ENCODE data around the gene EML4. TPM values are rescaled to one million over a fixed set of nuclear protein-coding genes. Genes with fewer than 3 reads are reported as not detected.

The EML4 gene
- total RNA-seq, 1 experiment from 2014 or later: 107 TPM

DNA sequence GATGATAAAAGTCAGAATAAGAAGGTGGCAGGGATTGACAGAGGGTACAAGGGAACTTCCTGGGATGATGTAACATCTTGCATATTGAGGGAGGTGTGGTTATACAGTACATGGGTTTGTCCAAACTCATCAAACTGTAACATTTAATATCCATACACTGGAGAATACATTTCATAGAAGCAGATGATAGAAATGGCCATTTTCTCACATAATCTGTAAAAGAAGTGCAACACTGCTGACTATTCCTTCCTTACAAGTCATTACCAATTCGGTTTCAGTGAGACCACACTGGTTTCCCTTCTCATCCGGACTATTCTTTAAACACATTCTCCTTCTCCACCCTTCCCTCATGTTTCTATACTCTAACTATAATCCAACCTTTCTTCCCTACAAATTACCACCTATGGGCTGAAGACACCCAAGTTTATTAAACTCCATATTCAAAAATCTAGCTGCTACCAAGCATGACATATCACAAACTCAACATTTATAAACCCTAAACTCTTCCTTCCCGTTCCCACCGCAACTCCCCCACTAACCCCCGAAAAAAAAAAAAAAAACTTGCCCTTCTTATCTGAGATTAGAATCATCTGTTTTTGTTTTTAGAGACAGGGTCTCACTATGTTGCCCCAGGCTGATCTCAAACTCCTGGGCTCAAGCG, 190.3 kb downstream of the EML4 start:
- Histone ChIP-seq H3K4me3 (ENCODE audit: low read depth in 2 of 2, low read length in 2 of 2) (peak overlapping the region; percentile 94 to 97), H3K4me1 (ENCODE audit: control insufficient read depth, insufficient read depth, low read length) (peaks cover 7% of the 10 kb centered on the region; the same call in 1 of the 2 replicates), H3K27ac (ENCODE audit: low read length) (peak overlapping the region; percentile 88), H3K9me3 (ENCODE audit: control insufficient read depth, insufficient read depth, low read depth, low read length) (no peaks in the 10 kb centered on the region), H3K27me3 (ENCODE audit: control insufficient read depth, insufficient read depth, low read length) (no peaks in the 10 kb centered on the region), H3K36me3 (ENCODE audit: control insufficient read depth, insufficient read depth, low read length) (peaks cover 6% of the 10 kb centered on the region; the same call in 1 of the 2 replicates)
- intact Hi-C loops (cut with micrococcal nuclease; ENCODE audit: unreplicated experiment): no loop called here
- BruUV-seq (replicated peaks): no TSS peak
- in situ Hi-C loops (cut with HindIII; ENCODE audit: low pct_unique_long_range_greater_than_20kb, low sequenced_read_pairs): no loop called here
- ChIA-PET CTCF (no interaction called here), POLR2A (no interaction called here)
- TF ChIP-seq, protein P1, sequence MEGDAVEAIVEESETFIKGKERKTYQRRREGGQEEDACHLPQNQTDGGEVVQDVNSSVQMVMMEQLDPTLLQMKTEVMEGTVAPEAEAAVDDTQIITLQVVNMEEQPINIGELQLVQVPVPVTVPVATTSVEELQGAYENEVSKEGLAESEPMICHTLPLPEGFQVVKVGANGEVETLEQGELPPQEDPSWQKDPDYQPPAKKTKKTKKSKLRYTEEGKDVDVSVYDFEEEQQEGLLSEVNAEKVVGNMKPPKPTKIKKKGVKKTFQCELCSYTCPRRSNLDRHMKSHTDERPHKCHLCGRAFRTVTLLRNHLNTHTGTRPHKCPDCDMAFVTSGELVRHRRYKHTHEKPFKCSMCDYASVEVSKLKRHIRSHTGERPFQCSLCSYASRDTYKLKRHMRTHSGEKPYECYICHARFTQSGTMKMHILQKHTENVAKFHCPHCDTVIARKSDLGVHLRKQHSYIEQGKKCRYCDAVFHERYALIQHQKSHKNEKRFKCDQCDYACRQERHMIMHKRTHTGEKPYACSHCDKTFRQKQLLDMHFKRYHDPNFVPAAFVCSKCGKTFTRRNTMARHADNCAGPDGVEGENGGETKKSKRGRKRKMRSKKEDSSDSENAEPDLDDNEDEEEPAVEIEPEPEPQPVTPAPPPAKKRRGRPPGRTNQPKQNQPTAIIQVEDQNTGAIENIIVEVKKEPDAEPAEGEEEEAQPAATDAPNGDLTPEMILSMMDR (IDR thresholded peaks at IDR 0.05): no peak
- no peak for TF ChIP-seq TCF7L2 (IDR thresholded peaks at IDR 0.05; ENCODE audit: low read depth, low read length)
- no peak for TF ChIP-seq POLR2AphosphoS5 (IDR thresholded peaks at IDR 0.05; ENCODE audit: low read depth, low read length)
- ATAC-seq (no peak), DNase-seq (ENCODE audit: low read depth, low spot score) (peak; percentile 8)

DNA sequence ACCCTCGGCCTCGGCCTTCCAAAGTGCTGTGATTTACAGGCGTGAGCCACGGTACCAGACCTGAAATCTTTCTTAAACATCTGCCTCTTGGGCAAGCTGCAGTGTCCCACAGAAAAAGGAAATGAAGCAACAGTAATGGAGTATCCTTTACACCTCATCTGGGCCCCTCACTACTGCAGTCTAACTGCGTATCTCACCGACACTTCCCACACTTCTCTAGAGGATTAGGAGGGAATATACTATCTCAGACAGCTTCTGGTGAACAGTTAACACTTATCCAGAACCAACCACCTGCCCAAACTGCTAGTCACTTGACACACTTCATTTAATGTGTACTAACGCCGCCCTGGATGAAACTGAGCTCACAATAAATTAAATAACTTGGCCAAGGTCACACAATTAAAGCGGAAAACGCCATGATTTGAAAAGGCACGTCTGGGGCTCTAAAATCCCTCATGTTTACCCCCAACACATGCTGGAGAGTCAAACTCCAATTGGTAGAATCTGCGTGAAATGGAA, 190.9 kb downstream of the EML4 start:
- ATAC-seq: no peak
- BruUV-seq (replicated peaks): TSS peak; percentile 90
- Histone ChIP-seq H3K27me3 (ENCODE audit: control insufficient read depth, insufficient read depth, low read length) (no peaks in the 10 kb centered on the region), H3K27ac (ENCODE audit: low read length) (peak overlapping the region; percentile 88), H3K4me1 (ENCODE audit: control insufficient read depth, insufficient read depth, low read length) (peaks cover 7% of the 10 kb centered on the region; the same call in 1 of the 2 replicates), H3K9me3 (ENCODE audit: control insufficient read depth, insufficient read depth, low read depth, low read length) (no peaks in the 10 kb centered on the region), H3K4me3 (ENCODE audit: low read depth in 2 of 2, low read length in 2 of 2) (peak overlapping the region; percentile 94 to 97), H3K36me3 (ENCODE audit: control insufficient read depth, insufficient read depth, low read length) (peaks cover 6% of the 10 kb centered on the region; the same call in 1 of the 2 replicates)
- TF ChIP-seq, protein P2, sequence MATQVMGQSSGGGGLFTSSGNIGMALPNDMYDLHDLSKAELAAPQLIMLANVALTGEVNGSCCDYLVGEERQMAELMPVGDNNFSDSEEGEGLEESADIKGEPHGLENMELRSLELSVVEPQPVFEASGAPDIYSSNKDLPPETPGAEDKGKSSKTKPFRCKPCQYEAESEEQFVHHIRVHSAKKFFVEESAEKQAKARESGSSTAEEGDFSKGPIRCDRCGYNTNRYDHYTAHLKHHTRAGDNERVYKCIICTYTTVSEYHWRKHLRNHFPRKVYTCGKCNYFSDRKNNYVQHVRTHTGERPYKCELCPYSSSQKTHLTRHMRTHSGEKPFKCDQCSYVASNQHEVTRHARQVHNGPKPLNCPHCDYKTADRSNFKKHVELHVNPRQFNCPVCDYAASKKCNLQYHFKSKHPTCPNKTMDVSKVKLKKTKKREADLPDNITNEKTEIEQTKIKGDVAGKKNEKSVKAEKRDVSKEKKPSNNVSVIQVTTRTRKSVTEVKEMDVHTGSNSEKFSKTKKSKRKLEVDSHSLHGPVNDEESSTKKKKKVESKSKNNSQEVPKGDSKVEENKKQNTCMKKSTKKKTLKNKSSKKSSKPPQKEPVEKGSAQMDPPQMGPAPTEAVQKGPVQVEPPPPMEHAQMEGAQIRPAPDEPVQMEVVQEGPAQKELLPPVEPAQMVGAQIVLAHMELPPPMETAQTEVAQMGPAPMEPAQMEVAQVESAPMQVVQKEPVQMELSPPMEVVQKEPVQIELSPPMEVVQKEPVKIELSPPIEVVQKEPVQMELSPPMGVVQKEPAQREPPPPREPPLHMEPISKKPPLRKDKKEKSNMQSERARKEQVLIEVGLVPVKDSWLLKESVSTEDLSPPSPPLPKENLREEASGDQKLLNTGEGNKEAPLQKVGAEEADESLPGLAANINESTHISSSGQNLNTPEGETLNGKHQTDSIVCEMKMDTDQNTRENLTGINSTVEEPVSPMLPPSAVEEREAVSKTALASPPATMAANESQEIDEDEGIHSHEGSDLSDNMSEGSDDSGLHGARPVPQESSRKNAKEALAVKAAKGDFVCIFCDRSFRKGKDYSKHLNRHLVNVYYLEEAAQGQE (IDR thresholded peaks at IDR 0.05; ENCODE audit: insufficient read depth in 1 of 2, low read depth in 2 of 2, low read length in 1 of 2): no peak
- no peak for TF ChIP-seq TCF7L2 (IDR thresholded peaks at IDR 0.05; ENCODE audit: low read depth, low read length)
- TF ChIP-seq SIN3A (IDR thresholded peaks at IDR 0.05; ENCODE audit: borderline replicate concordance, insufficient read depth, low read depth, low read length): no peak
- TF ChIP-seq POLR2AphosphoS5 (IDR thresholded peaks at IDR 0.05; ENCODE audit: low read depth, low read length): no peak
- TF ChIP-seq, protein P1 (IDR thresholded peaks at IDR 0.05): no peak
- ChIA-PET CTCF (no interaction called here), POLR2A (interaction anchor here (0.6 kb wide), 2 partner anchors 147 to 219 kb away, joined by 4 to 11 read pairs; no protein-coding TSS in a partner anchor)
- intact Hi-C loops (cut with micrococcal nuclease; ENCODE audit: unreplicated experiment): no loop called here
- DNase-seq (ENCODE audit: low read depth, low spot score): no peak
- in situ Hi-C loops (cut with HindIII; ENCODE audit: low pct_unique_long_range_greater_than_20kb, low sequenced_read_pairs): no loop called here

Measured in Panc1 (cell line).